Activated CD4-positive, alpha-beta T cell treated with anti-CD3 and anti-CD28 coated beads, Interleukin-2, Interleukin-6, amounts not matched to agents 100 ng/mL and 50 ng/mL, durations not matched to agents 16 hours and 8 hours (primary cell): Measurements from ENCODE around the gene STX16.

Source experiments
- DNase-seq: peaks from one replicate; pipeline ENCODE4 v3.0.0-alpha.2; 2020

STX16 gene

DNA sequence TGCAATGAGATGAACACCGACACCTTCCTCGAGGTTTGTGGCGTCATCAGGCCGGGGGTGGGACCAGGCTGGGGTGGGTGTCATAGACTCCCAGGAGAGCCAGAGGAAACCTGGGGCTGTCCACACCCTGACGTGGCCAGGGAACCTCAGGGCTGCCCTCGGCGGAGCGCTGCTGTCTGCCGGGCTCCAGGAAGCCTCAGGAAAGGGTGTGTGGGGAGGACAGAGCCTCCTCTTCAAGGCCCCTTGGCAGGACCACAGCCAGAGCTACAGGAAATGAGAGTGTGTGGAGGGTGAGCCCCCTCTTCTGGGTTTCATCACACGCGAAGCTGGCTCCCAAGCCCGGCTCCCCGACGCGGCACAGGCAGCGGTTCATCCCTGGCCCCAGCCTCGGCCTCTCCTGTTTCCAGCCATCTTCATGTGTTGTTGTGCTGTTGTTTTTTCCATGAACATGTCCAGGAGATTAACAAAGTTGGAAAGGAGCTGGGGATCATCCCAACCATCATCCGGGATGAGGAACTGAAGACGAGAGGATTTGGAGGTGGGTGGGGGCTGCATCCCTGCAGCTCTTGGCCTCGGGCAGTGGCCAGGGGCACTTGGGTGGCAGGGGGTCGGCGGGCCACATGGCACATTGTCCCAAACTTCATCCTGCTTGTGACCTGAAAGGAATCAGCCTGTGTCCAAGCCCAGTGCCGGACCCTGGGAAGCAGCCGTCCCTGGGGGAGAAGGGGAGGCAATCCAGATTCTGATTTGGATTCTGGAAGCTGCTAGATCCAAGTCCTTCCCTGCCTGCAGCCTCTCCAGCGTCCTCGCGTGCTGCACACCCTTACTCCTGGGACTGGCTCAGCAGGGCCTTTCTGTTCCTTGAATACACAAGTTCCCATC, 47.9 kb downstream of the STX16 start:
- DNase-seq, result no peak

DNA sequence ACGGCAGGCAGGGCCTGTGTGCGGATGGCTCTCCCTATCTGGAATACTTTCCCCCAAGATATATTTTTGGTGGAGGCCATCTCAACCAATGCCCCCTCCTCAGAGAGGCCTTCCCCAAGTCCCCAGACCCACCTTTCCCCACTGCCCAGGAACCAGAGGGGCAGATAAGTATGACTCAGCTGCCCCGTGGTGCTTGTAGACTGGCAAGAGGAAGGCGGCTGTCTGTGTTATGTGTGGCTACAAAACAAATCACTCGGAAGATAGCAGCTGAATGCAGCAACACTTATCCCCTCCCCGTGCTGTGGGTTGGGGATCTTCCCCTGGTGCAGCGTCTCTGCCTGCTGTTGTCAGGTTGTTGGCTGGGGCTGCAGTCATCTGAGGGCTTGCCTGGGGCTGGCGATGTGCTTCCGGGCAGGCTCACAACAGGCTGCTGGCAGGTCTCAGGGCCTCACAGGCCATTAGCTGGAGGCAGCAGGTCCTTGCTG, 48.6 kb downstream of the STX16 start:
- DNase-seq, result no peak

DNA sequence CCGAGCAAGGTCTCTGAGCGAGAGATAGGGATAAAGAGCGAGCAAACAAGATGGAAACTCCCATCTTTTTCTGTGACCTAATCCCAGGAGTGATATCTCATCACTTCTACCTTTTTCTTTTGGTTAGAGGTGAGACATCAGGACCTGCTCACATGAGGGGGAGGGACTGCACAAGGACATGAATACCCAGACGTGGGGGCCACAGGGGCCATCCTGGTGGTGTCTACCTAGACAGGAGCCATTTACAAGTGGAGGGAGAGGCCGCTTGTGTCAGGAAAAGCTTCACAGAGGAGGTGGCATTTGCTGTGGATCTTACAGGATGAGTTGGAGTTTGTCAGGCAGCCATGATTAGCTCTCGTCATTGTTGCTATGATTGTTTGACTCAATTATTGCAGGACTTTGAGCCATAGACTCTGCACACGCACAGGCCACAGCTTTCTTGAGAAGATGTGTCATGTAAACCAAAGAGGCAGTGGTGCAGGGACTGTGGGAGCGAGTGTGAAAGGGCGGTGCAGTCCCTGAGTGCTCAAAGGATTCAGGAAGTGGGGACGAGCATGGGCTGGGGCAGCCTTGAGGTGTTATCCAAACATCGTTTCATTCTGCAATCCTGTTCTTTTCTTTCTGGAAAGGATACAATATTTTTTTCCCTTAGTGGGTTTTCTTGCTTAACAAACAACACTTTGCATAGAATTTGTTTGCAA, 49.2 kb downstream of the STX16 start:
- DNase-seq, result peak; percentile 20

DNA sequence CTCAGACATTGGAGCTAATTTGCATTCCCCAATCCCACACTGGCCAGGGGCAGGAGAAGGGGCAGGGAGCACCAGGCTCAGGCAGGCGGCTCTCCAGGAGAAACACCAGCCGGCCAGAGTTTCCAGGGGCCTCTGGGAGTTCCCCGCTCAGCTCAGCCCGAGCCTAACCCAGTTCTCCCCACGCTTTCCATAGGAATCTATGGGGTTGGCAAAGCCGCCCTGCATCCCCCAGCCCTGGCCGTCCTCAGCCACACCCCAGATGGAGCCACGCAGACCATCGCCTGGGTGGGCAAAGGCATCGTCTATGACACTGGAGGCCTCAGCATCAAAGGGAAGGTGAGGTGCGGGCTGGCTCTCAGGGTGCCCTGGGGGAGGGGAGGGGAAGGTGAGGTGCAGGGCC, 49.7 kb downstream of the STX16 start:
- no peak for DNase-seq

DNA sequence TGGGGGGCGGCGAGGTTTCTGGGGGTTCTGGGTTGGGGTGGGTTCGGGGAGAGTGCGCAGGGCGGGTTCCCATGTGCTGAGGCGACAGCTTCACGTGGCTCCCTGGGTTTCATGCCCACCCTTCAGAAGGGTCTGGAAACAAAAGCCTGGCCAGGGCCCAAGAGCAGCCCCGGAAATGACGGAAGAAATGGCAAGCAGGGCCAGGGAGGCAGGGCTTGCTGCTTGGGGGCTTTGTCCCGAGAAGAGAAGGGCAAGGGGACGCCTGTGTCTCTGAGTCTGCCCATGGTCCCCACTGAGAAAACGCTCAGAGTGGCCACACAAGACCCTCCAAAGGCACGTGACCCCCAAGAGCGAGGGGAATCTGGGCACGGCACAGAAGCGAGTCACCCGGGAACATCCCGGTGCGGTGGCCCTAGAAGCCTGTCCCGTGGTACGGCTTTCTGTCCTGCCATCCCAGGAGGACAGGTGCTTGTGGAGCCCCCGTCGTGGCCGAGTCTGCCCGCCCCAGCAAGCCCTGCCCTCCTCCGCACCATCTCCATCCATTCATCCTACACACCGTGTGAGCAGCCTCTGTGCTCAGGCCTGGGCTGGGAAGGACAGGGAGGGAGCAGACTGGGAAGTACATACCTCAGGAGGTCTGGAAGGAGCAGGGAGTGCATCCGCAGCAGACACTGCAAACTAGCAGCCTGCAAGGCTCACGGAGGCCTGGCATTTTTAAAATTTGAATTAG, 50.5 kb downstream of the STX16 start:
- DNase-seq, result no peak

DNA sequence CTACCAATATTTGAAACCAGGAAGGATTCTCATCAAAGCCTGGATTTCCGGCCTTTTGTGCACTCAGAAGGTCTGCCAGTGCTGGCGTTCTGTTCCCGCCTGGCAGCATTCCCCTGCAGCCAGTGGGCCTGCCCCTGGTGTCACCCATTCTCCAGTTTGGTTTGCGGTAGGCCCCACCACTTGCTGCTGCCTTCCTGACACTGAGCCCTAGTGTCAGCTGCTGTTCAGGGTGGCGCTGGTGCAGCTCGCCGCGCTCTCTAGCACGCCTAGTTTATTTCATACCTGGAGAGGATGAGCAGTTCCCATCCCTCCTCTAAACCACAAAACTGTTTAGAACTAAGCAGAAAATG, 51.1 kb downstream of the STX16 start:
- DNase-seq, result no peak

DNA sequence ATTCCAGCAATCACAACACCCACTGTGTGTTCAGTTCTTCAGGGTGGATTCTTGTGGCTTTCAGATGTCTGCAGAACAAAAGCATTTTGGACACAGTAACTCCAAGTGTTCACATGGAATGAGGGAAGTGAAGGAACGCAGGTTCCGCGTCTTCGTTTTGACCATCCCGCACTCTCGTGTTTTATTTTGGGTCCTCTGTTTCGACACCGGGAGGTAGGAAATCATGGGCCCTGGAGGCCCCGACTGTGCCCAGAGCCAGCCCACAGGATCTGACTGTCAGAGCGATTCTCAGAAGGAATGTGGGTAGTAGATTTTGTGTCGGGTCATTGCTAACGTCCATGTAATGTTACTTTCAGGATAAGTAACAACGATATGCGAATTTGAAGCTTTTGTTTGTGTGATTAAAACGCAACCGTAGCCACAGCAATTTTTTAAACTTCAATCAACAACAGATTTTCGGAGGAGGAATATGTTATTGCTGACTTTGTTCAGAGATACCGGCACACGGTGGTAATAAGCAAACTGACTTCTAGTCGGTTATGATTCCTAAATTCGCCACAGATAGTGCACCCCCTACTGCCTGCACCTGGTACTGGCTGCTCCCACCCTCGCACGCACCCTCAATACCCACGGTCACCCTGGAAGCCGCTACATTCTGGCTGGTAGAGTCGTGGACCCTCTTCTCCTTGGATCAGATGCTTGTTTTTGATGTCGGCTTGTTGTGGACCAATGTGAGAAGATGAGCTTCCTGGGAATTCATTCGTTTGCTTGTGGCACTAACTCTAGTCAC, 52.0 kb downstream of the STX16 start:
- DNase-seq, result no peak

DNA sequence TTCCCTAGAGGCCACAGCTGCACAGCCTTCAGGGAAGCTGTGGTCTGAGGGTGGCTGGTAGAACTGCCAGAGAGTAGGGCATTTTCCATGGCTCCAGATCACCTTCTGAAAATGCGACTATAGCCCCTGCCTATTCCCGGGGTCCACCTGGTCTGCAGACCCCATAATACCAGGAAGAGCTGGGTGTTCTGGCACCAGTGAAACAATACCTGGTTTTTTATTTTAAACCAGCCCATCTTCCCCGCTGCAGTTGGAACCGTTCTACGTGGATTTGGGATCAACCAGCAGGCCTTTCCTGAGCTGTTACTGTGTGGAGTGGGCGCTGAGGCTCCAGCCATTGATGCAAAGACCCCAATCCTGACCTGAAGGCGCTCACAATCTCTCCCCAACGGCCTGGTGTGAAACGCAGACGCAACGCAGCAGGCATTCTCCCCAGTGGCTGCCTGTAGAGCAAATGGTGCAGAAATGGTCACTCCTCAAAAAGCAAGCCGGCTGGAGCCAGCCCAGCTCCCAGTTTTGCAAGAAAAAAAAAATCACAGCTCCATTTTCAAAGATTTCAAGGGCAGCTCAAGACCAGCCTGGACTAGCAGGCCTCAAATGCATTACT, 52.8 kb downstream of the STX16 start:
- DNase-seq, result no peak

DNA sequence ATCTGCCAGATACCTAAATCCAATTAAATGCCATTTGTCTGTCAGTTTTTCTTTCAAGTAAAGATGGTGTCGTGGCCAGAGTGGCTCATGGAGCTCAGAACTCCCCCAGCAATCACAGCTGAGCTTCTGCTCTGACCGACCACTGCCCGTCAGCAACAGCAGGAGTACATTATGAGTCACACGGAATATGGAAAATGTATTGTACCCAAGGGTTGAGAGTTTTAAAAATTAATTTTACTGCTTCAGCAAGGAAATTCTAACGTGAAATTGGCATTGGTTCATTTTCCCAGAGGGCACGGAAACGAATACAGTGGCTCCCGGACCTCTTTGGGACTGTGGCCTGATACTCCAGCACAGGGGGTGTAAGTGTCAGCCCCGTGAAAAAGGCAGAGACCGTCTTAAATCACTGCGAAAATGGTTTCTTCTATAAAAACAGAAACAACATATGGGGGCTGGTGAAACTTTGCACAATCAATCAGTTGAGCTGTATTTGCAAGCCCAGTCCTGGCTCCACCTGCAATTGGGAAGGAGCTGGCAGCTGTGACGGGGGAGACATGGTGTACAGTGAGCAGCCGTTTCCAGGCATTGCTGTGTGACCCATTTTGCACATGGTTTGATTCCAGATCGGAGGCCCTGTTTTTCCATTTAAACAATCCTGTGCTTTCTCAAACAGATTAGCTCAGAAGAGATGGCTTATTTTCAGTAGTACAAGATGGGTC, 54.3 kb downstream of the STX16 start:
- no peak for DNase-seq

DNA sequence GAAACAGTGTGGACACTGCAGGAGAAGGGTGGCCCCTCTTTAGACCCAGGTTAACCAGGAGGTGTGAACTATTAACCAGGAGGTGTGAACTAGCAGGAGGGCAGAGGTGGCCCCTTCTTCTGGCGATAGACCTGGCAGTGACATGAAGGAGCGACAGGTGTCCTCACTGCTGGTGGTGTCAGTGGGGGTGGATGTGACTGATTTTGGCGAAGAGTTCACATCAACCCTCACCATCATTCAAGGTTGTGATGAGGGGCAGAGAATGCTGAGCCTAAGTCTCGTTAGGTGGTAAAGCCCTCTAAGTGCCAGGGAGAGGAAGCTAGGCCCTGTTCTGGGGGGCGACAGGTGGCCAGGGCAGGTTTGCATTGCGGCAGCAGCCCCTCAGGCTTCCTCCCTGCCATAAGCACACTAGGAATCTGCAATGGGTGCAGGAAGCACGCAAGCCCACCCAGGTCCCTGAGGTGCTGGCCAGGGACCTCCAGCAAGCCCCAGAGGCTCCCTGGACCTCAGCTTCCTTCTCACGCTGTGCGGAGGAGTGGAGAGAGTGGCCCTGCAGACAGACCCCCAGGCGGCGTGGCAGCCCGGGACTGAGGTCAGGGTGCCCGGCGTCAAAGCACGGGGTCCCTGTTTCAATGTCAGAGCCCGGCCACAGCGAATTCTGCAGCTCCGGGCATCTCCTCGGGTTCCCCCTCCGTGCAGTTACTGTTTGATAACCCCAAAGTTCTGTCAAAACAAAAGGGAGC, 55.2 kb downstream of the STX16 start:
- DNase-seq, result no peak

DNA sequence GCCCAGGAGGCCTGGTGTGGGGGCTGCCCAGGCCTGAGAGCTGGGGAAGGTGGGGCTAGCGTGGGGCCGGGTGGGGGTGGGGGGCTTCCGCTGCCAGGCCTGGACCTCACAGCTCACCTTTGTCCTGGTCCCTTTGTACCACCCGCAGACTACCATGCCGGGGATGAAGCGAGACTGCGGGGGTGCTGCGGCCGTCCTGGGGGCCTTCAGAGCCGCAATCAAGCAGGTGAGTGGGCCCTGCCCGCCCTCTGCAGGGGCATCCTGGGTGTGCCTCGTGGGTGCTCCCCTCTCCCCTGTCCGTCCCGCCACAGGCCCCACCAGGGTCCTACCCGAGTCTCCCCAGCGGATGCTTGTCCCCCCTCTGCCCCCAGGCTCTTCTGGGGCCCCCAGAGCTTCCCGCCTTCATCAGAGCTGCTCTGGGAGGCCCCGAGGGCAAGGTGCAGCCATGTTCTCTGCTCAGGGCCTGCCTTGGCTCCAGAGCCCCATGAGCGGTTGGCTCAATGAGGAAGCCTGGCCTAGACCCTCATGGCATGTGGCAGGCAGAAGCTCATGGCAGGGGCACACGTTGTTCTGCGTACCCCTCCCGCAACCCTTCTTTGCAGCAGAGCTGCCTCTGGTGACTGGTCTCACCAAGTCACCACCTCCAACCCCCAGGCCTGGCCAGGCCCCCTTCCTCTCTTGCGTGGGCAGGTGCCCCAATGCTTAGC, 56.0 kb downstream of the STX16 start:
- DNase-seq, result no peak

DNA sequence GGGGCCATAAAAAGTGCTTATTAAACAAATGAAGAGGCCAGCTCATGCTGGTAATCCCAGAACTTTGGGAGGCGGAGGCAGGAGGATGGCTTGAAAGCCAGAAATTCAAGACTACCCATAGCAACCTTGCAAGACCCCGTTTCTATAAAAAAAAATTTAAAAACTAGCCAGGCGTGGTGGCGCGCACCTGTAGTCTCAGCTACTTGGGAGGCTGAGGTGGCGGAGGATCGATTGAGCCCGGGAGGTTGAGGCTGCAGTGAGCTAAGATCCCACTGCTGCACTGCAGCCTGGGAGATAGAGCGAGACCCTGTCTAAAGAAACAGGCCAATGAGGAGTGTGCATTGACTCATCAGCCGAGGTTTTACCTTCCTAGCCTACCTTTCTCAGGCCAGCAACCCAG, 56.7 kb downstream of the STX16 start:
- DNase-seq, result no peak

DNA sequence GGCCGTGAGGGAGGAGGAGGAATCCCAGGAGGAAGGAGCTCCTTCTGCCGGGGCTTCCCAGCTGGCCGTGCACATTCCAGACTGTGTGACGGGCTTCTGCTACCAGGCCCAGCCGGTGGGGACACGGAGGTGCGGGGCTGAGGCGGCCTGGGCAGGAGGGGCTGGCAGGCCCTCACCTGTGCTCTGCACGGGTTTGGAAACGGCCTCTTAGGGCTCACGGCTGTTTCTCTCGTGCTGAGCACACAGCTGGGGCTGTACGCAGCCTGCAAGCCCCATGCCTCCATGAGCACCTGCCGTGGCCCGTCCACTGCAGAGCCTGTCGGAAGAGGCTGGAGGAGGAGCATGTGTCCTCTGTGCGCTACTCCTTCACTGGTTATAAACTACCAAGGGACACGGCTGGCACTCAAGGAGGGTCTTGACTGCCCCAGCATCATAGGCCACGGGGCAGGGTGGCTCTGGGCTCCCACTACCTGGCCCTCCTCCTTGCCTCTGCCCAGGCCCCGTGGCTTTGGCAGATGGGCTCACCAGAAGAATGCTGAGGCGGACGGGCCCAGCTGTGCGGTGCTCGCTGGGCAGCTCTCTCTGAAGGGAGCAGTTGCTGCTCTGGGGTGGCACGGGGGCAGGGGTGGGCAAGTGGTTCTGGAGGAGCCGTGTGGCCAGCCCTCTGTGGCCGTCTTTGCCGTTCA, 57.3 kb downstream of the STX16 start:
- DNase-seq, result no peak

DNA sequence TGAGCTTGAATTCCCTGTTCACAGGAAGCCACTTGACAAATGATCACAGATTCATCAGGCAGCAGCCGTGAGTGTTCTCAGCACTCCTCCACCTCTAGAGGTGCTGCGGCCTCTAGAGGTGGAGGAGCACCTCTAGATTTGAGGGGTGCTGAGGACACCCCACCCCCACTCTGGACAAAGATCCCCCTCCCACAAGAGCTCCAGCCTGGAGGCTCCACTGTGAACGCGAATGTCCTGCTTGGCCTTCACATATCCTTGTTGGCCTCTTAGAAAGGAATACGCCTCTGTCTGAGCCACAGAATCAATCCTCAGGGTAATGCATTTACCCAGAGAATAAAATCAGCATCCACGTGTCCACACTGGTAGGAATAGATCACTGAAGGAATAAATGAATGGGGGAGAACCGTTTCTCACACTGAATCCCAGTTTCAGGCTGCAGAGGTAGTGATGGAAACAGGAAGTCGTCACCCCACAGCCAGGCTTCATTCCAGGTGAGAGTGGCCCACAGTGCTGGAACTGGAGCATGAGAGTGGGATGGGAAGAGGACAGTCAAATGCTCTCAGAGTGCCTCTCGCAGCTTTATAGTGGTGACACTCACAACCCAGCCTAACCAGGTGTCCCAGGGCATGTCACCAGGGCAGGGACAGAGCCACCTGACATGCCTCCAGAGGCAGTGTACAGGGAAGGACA, 58.1 kb downstream of the STX16 start:
- no peak for DNase-seq

DNA sequence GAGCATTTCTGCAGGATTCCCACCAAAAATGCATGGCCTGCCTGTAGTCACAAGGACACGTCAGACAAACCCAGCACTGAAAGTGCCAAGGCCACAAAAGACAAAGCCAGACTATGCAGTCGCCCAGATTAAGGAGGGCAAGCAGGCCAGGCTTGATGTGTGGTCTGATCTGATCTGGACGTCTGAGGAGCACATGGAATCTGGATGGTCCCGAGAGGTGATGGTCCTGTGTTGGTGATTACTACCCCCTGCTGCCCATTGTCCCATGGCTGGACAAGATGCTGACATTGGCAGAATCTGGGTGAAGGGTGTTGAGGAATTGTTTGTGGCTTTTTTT, 58.6 kb downstream of the STX16 start:
- no peak for DNase-seq

DNA sequence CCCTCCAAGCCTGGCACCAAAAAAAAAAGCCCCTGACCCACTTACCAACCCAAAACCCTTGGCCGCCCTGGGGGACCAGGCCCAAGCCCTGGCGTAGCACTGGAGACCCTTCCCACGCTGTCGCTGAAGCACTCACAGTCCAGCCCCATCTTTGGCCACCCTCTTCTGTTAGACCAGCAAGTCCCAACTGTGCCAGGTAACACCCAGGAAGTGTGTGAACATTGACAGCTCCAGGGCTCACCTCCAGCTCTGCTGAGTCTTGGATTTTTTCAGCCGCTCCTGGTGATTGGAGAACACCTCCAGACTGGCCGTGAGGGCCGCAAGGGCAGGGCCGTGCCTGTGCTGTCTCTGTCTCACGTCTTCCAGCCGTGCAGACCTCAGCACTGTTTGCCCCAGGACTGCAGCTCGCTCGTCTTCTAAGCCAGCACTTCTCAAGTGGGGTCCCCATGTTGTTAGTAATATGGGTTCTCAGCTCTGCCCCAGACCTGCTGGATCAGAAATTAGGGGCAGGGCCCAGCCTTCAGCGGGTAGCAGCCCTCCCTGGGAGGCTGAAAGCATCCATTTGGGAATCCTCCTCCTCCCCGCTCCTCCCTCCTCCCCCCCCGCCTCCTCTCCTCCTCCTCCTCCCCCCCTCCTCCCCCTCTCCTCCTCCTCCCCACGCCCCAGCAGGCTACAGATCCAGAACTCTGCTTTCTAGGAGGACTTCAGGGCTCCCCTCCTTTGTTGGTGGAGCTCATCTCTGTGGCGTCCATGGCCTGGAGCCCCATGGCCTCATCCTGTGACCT, 59.6 kb downstream of the STX16 start:
- DNase-seq, result no peak

DNA sequence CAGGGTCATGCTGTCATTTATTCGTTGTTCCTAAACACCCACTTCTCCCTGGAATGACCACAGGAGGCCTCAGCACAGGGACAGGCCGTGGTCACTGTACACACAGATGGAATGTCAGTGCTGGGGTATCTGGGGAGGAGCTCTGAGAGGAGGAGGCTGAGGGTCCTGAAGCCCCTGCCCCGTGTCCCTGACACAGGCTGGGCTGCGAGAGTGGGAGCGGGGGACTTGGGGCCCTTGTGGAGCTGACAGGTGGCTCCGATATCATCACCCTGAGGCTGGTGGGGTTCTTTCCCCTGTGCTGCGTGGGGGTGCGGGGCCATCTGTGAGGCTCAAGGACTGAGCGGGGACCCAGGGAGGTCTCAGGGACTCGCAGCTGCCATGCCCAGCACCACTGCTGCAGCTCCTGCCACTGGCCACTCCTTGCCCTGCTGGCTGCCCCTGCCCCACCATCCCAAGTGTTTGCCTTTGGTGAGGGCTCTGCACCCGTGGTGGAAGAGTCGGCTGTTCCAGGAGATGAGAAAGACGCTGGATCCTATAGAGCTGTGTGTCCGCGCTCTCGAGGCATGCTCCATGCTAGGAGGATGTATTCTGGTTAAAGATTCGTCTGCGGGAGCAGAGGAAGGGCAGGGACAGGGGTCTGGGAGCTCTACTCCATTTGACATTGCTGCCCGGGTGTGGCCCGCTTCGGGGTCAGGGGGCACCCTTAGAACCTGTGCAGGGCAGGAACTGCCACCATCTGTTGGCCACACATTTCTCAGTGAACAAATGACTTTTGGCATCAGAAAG, 60.4 kb downstream of the STX16 start:
- no peak for DNase-seq
